WTC11 (cell line): Measurements from ENCODE around the gene SOX15.

Experiments
- CREB1 ChIP-seq: sonication (generic); formaldehyde crosslinking; IDR thresholded peaks from 2 replicates; pipeline ENCODE4 v1.8.0; 2023; ENCODE audit warnings: mild to moderate bottlenecking, missing genetic modification reagents
- CTCF ChIP-seq: fragments of 200-600 bp; IDR thresholded peaks from 2 replicates; pipeline ENCODE4 v1.8.0; 2022; ENCODE audit warnings: antibody characterized with exemption
- TF ChIP-seq, protein P1 (sequence below): sonication (generic); formaldehyde crosslinking; IDR thresholded peaks from 2 replicates; pipeline ENCODE4 v1.8.1; 2022; ENCODE audit warnings: mild to moderate bottlenecking, missing genetic modification reagents, moderate library complexity, borderline replicate concordance

DNA sequence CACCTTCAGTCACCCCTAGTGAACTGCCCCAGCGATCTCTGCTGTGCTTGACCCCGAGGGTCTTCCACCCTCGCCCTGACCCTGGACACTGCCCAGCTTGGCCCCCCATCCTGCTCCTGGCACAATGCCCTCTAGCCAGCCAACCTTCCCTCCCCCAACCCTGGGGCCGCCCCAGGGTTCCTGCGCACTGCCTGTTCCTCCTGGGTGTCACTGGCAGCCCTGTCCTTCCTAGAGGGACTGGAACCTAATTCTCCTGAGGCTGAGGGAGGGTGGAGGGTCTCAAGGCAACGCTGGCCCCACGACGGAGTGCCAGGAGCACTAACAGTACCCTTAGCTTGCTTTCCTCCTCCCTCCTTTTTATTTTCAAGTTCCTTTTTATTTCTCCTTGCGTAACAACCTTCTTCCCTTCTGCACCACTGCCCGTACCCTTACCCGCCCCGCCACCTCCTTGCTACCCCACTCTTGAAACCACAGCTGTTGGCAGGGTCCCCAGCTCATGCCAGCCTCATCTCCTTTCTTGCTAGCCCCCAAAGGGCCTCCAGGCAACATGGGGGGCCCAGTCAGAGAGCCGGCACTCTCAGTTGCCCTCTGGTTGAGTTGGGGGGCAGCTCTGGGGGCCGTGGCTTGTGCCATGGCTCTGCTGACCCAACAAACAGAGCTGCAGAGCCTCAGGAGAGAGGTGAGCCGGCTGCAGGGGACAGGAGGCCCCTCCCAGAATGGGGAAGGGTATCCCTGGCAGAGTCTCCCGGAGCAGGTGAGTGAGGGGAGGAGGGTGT lies 31.2 kb downstream of the SOX15 start, which contains the start of gene TNFSF13:
- TF ChIP-seq CTCF = no peak
- TF ChIP-seq CREB1 (CRISPR knock-in tag) = no peak
- TF ChIP-seq, protein P1, sequence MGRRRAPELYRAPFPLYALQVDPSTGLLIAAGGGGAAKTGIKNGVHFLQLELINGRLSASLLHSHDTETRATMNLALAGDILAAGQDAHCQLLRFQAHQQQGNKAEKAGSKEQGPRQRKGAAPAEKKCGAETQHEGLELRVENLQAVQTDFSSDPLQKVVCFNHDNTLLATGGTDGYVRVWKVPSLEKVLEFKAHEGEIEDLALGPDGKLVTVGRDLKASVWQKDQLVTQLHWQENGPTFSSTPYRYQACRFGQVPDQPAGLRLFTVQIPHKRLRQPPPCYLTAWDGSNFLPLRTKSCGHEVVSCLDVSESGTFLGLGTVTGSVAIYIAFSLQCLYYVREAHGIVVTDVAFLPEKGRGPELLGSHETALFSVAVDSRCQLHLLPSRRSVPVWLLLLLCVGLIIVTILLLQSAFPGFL (CRISPR knock-in tag) = no peak
